Keratinocyte (primary cell): ENCODE data around the gene ZNF79. TPM values are rescaled to one million over a fixed set of nuclear protein-coding genes. Genes with fewer than 3 reads are reported as not detected.

ENCODE experiments used
- DNase-seq: peaks from one replicate; pipeline ENCODE4 v3.0.0-alpha.2; 2011; ENCODE audit warnings: low read depth, missing footprints, low spot score
- FAIRE-seq: peaks from 2 replicates; lab custom pipeline; 2011; peaks lifted over from hg19 to GRCh38; lab: Jason Lieb, UNC
- H2AFZ ChIP-seq: 2 replicates; pipeline ENCODE4 v1.6.0; 2012; ENCODE audit warnings: low read length, control low read depth, inconsistent platforms; ENCODE audit not compliant: control insufficient read depth
- H3K27ac ChIP-seq: 2 replicates; pipeline ENCODE4 v1.5.1; 2011; ENCODE audit warnings: low read length; ENCODE audit not compliant: control insufficient read depth, insufficient read depth
- H3K27me3 ChIP-seq: 3 replicates; pipeline ENCODE4 v1.6.0; 2011; ENCODE audit warnings: low read length; ENCODE audit not compliant: control insufficient read depth, insufficient read depth; ENCODE audit errors: extremely low read depth
- H3K36me3 ChIP-seq, 2 experiments: 2 replicates in 1 of 2; 3 replicates in 1 of 2; pipeline ENCODE4 v1.5.1; 2011; ENCODE audit warnings: low read length in 2 of 2, mild to moderate bottlenecking in 1 of 2; ENCODE audit not compliant: control insufficient read depth in 2 of 2, insufficient read depth in 2 of 2; ENCODE audit errors: extremely low read depth in 1 of 2
- H3K4me1 ChIP-seq: 3 replicates; pipeline ENCODE4 v1.5.1; 2011; ENCODE audit warnings: low read length; ENCODE audit not compliant: control insufficient read depth, insufficient read depth; ENCODE audit errors: extremely low read depth
- H3K4me2 ChIP-seq: 3 replicates; pipeline ENCODE4 v1.6.0; 2011; ENCODE audit warnings: low read depth, low read length; ENCODE audit not compliant: control insufficient read depth, insufficient read depth; ENCODE audit errors: extremely low read depth
- H3K4me3 ChIP-seq, 3 experiments: fragments of 200-600 bp in 1 of 3; sonication (generic) in 1 of 3; 2 replicates in 2 of 3; 3 replicates in 1 of 3; pipeline ENCODE4 v1.5.1; 2011 to 2016; ENCODE audit warnings: low read length in 3 of 3, mild to moderate bottlenecking in 3 of 3, control low read depth in 2 of 3, inconsistent platforms in 1 of 3, low read depth in 1 of 3, mixed read lengths in 1 of 3, mixed run types in 1 of 3, moderate library complexity in 1 of 3; ENCODE audit not compliant: control insufficient read depth in 2 of 3, insufficient read depth in 2 of 3; ENCODE audit errors: extremely low read depth in 1 of 3
- H3K79me2 ChIP-seq: 2 replicates; pipeline ENCODE4 v1.6.0; 2012; ENCODE audit warnings: low read length; ENCODE audit not compliant: control insufficient read depth, insufficient read depth
- H3K9ac ChIP-seq: 3 replicates; pipeline ENCODE4 v1.6.0; 2011; ENCODE audit warnings: low read length; ENCODE audit not compliant: control insufficient read depth, insufficient read depth; ENCODE audit errors: extremely low read depth
- H3K9me1 ChIP-seq: 3 replicates; pipeline ENCODE4 v1.6.0; 2011; ENCODE audit warnings: low read length; ENCODE audit not compliant: control insufficient read depth, insufficient read depth; ENCODE audit errors: extremely low read depth
- H3K9me3 ChIP-seq: 2 replicates; pipeline ENCODE4 v1.5.1; 2012; ENCODE audit warnings: low read depth, low read length; ENCODE audit not compliant: control insufficient read depth
- H4K20me1 ChIP-seq: 3 replicates; pipeline ENCODE4 v1.6.0; 2011; ENCODE audit warnings: low read length; ENCODE audit not compliant: control insufficient read depth, insufficient read depth; ENCODE audit errors: extremely low read depth
- EZH2 ChIP-seq: IDR thresholded peaks from one replicate; pipeline ENCODE4 v1.6.1; 2012; ENCODE audit warnings: inconsistent platforms, mild to moderate bottlenecking, low read length, moderate library complexity
- dilution Hi-C: fragments of 300-500 bp; cut with MboI; formaldehyde crosslinking; loops from one replicate; pipeline ENCODE4 v1.7.0; 2020; ENCODE audit warnings: low sequenced_read_pairs; ENCODE audit not compliant: extremely low pct_ligation_motif_present
- polyA plus RNA-seq, 5 experiments: library from polyadenylated mRNA; depleted of rRNA in 3 of 5; stranded (reverse) in 3 of 5; stranded (forward) in 1 of 5; unstranded in 1 of 5; fragments of >200 nt; gene quantifications; 1 replicate in 1 of 5; 2 replicates in 3 of 5; 3 replicates in 1 of 5; pipeline versions ENCODE4 v1.2.1 to v1.2.3, GENCODE V29; 2011 to 2012; ENCODE audit warnings: missing spikeins in 2 of 5, low read depth in 1 of 5, low replicate concordance in 1 of 5
- TF ChIP-seq, protein P1 (sequence below), 3 experiments: IDR thresholded peaks in 1 of 3; conservative IDR thresholded peaks in 1 of 3; optimal IDR thresholded peaks in 1 of 3; 2 replicates in 2 of 3; 3 replicates in 1 of 3; pipeline versions ENCODE3 to v1.5.1; 2011; ENCODE audit warnings: low read length in 3 of 3, mild to moderate bottlenecking in 3 of 3, moderate library complexity in 2 of 3, control low read depth in 1 of 3, inconsistent platforms in 1 of 3; ENCODE audit not compliant: insufficient read depth in 2 of 3; ENCODE audit errors: extremely low read depth in 1 of 3

ZNF79 gene
- polyA plus RNA-seq, 1 donor (not counting 4 experiments of a cell fraction or from before 2014, with no cell fraction given) = 4.8 TPM

DNA sequence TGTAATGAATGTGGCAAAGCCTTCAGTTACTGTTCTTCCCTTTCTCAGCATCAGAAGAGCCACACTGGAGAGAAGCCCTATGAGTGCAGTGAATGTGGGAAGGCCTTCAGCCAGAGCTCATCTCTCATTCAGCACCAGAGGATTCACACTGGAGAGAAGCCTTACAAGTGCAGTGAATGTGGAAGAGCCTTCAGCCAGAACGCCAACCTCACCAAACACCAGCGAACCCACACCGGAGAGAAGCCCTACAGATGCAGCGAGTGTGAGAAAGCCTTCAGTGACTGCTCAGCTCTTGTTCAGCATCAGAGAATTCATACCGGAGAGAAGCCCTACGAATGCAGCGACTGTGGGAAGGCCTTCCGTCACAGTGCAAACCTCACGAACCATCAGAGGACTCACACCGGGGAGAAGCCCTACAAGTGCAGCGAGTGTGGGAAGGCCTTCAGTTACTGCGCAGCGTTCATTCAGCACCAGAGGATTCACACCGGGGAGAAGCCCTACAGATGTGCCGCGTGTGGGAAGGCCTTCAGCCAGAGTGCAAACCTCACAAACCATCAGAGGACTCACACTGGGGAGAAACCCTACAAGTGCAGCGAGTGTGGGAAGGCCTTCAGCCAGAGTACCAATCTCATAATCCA is 20.2 kb downstream of the ZNF79 start:
- DNase-seq (no peak), FAIRE-seq (no peak)
- TF ChIP-seq, protein P1, sequence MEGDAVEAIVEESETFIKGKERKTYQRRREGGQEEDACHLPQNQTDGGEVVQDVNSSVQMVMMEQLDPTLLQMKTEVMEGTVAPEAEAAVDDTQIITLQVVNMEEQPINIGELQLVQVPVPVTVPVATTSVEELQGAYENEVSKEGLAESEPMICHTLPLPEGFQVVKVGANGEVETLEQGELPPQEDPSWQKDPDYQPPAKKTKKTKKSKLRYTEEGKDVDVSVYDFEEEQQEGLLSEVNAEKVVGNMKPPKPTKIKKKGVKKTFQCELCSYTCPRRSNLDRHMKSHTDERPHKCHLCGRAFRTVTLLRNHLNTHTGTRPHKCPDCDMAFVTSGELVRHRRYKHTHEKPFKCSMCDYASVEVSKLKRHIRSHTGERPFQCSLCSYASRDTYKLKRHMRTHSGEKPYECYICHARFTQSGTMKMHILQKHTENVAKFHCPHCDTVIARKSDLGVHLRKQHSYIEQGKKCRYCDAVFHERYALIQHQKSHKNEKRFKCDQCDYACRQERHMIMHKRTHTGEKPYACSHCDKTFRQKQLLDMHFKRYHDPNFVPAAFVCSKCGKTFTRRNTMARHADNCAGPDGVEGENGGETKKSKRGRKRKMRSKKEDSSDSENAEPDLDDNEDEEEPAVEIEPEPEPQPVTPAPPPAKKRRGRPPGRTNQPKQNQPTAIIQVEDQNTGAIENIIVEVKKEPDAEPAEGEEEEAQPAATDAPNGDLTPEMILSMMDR (optimal IDR thresholded peaks at IDR 0.05 in 1 of 3, IDR thresholded peaks at IDR 0.05 in 1 of 3, conservative IDR thresholded peaks at IDR 0.05 in 1 of 3; ENCODE audit: extremely low read depth in 1 of 3, insufficient read depth in 2 of 3, low read length in 3 of 3) = no peak
- no peak for TF ChIP-seq EZH2
- peaks cover 17% of the 10 kb centered on the region for H3K79me2 ChIP-seq
- H3K9me1 ChIP-seq = peaks cover 4% of the 10 kb centered on the region
- H3K4me3 ChIP-seq = no peak overlapping the region
- H3K27me3 ChIP-seq = no peaks in the 10 kb centered on the region
- H3K4me1 ChIP-seq = peaks cover 4% of the 10 kb centered on the region
- no peak overlapping the region for H2AFZ ChIP-seq
- H3K9ac ChIP-seq = no peak overlapping the region
- H3K4me2 ChIP-seq = no peak overlapping the region
- H3K9me3 ChIP-seq = peaks cover 12% of the 10 kb centered on the region
- H3K27ac ChIP-seq = no peak overlapping the region
- H3K36me3 ChIP-seq = peaks cover 45 to 80% of the 10 kb centered on the region in 2 experiments
- dilution Hi-C loops = no loop called here
- H4K20me1 ChIP-seq = peaks cover 51% of the 10 kb centered on the region

DNA sequence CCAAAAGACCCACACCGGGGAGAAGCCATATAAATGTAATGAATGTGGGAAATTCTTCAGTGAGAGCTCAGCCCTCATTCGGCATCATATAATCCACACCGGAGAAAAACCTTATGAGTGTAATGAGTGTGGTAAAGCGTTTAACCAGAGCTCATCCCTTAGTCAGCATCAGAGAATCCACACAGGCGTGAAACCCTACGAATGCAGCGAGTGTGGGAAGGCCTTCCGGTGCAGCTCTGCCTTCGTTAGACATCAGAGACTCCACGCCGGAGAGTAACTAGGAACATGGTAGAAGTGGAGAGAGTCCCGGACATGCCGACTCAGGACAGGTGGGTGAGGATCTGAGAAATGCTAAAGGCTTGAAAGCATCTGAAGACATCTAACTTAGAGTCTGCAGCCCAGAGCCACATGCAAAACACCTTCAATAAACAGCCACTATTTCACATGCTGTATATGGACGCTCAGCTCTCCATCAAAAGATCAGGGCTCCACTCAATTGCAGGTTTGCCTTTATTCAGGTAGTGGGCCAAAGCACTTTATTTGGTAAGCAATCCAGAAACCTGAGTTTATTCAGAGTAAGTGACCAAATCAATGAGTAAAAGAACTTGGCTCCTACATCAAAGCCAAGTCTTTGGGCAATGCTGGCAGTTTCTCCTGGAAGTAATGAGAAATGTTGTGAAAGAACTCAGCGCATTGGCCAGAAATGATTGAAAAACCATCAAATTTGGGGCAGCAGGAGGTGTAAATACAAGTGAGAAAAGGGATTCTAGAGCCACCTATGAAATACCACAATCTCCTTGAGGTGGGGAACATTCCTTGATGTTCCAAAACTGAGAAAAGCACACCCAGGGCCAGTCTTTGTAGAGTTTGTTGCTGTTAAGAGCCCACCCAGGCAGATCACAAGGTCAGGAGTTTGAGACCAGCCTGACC is 21.0 kb downstream of the ZNF79 start:
- peaks cover 48 to 82% of the 10 kb centered on the region in 2 experiments for H3K36me3 ChIP-seq
- H3K9me1 ChIP-seq = peaks cover 4% of the 10 kb centered on the region
- H3K79me2 ChIP-seq = peaks cover 25% of the 10 kb centered on the region
- H3K9me3 ChIP-seq = peaks cover 12% of the 10 kb centered on the region
- FAIRE-seq (no peak), DNase-seq (no peak)
- H3K27me3 ChIP-seq = no peaks in the 10 kb centered on the region
- dilution Hi-C loops = no loop called here
- no peak overlapping the region for H2AFZ ChIP-seq
- H3K9ac ChIP-seq = no peak overlapping the region
- H3K27ac ChIP-seq = no peak overlapping the region
- H3K4me2 ChIP-seq = no peak overlapping the region
- no peak overlapping the region for H3K4me3 ChIP-seq
- H4K20me1 ChIP-seq = peaks cover 59% of the 10 kb centered on the region
- no peak for TF ChIP-seq EZH2
- TF ChIP-seq, protein P1 (optimal IDR thresholded peaks at IDR 0.05 in 1 of 3, IDR thresholded peaks at IDR 0.05 in 1 of 3, conservative IDR thresholded peaks at IDR 0.05 in 1 of 3; ENCODE audit: extremely low read depth in 1 of 3, insufficient read depth in 2 of 3, low read length in 3 of 3) = no peak
- peaks cover 10% of the 10 kb centered on the region for H3K4me1 ChIP-seq
